Muscle layer of duodenum (tissue), 2 donors: ENCODE data around the gene ARL17B.
"Not testable (repeated sequence)": the region's sequence is repeated elsewhere in the genome, so short reads cannot be mapped to it uniquely, and the experiment has no call there.

ENCODE experiments used
- H3K27ac ChIP-seq: one replicate; pipeline ENCODE4 v1.7.0; 2013; ENCODE audit warnings: mild to moderate bottlenecking, low read length
- H3K27me3 ChIP-seq: one replicate; pipeline ENCODE4 v1.7.0; 2013; ENCODE audit warnings: low read depth, mild to moderate bottlenecking, control low read depth, low read length
- H3K36me3 ChIP-seq, 2 donors: one replicate each; pipeline ENCODE4 v1.7.0; 2013; ENCODE audit warnings: low read length in 2 of 2, control low read depth in 1 of 2, mild to moderate bottlenecking in 1 of 2; ENCODE audit not compliant: insufficient read depth in 2 of 2, control insufficient read depth in 1 of 2
- H3K4me1 ChIP-seq, 2 donors: one replicate each; pipeline ENCODE4 v1.7.0; 2013; ENCODE audit warnings: low read length in 2 of 2, mild to moderate bottlenecking in 2 of 2, control low read depth in 1 of 2, moderate library complexity in 1 of 2; ENCODE audit not compliant: insufficient read depth in 2 of 2, control insufficient read depth in 1 of 2
- H3K4me3 ChIP-seq, 2 donors: one replicate each; pipeline ENCODE4 v1.7.0; 2013; ENCODE audit warnings: low read length in 2 of 2, low read depth in 1 of 2, mild to moderate bottlenecking in 1 of 2
- H3K9me3 ChIP-seq, 2 donors: one replicate each; pipeline ENCODE4 v1.7.0; 2013; ENCODE audit warnings: low read length in 2 of 2, control low read depth in 1 of 2, mild to moderate bottlenecking in 1 of 2; ENCODE audit not compliant: control insufficient read depth in 1 of 2
- donor health status: healthy.

ARL17B gene

GRCh38 chr17:46372236-46373229 lies 11.0 kb upstream of the ARL17B start:
- H3K9me3 ChIP-seq, H3K4me3 ChIP-seq, H3K36me3 ChIP-seq: not testable (repeated sequence)

DNA sequence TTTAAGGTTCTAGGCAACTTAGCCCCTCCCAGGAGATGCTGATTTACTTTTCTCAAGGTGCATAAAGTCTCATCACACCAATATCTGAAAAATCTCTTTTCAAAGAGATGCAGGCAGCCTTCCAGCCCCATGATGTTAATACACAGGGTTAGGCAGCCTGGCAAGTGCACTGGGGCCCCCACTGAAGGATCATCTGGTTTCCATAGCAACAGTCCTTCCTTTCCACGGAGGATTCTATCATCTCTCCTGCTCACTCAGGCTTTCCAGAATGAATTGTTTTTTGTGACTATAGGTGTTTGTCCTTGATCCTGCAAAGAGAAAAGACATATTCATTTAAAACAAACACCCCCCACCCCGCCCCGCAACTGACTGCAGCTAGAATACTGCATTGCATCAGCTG lies 6.0 kb upstream of the ARL17B start:
- H3K27me3 ChIP-seq, H3K36me3 ChIP-seq, H3K9me3 ChIP-seq, H3K27ac ChIP-seq, H3K4me3 ChIP-seq, H3K4me1 ChIP-seq: not testable (repeated sequence)

More at GRCh38 chr17:46372236-46373229, 11.0 kb upstream of the ARL17B start:
- H3K27me3 ChIP-seq, H3K4me1 ChIP-seq, H3K27ac ChIP-seq: not testable (repeated sequence)

- peak overlapping the region in 1 of 2 donors; percentile 32 for H3K4me3 ChIP-seq
- not testable (repeated sequence) for H3K27me3 ChIP-seq, H3K9me3 ChIP-seq, H3K36me3 ChIP-seq, H3K27ac ChIP-seq, H3K4me1 ChIP-seq
Measured at GRCh38 chr17:46361145-46361735, 326 bp downstream of the ARL17B start.

DNA sequence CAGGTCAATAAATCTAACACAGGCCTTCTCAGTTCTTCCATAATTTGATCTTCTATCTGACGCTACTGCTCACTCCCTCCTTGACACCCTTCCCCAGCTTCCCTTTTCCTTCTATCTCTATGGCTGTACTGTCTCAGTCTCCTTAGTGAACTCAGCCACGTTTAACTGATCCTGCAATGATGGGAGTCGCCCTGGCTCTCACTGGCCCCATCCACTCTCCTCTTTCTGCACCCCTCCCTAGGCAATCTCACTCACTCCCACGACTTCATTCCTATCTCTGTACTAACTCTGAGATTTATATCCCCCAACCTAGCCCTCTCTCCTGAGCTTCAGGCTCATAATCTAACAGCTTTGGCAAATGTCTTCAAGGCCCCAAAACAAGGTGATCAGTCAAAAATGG lies 7.7 kb downstream of the ARL17B start:
- H3K36me3 ChIP-seq, H3K27me3 ChIP-seq, H3K4me3 ChIP-seq, H3K4me1 ChIP-seq, H3K27ac ChIP-seq, H3K9me3 ChIP-seq: not testable (repeated sequence)

DNA sequence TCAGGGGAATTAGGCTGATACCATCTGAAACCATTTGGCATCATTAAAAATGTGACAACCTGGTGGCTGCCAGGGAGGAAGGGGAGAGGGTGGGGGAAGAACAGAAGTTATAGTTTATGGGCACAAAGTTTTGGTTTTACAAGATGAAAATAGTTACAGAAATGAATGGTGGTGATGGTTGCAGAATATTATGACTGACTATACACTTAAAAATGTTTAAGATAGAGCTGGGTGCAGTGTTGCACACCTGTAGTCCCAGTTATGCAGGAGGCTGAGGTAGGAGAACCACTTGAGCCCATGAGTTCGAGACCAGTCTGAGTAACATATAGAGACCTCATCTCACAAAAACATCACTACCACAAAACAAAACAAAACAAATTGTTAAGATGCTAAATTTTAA lies 12.5 kb downstream of the ARL17B start:
- H3K27ac ChIP-seq, H3K36me3 ChIP-seq, H3K4me1 ChIP-seq, H3K27me3 ChIP-seq, H3K4me3 ChIP-seq, H3K9me3 ChIP-seq: not testable (repeated sequence)

GRCh38 chr17:46348345-46348744 lies 13.2 kb downstream of the ARL17B start:
- not testable (repeated sequence) for H3K4me3 ChIP-seq, H3K27ac ChIP-seq, H3K27me3 ChIP-seq, H3K36me3 ChIP-seq, H3K4me1 ChIP-seq, H3K9me3 ChIP-seq

GRCh38 chr17:46342131-46342530 lies 19.4 kb downstream of the ARL17B start:
- H3K9me3 ChIP-seq = not testable (repeated sequence)

DNA sequence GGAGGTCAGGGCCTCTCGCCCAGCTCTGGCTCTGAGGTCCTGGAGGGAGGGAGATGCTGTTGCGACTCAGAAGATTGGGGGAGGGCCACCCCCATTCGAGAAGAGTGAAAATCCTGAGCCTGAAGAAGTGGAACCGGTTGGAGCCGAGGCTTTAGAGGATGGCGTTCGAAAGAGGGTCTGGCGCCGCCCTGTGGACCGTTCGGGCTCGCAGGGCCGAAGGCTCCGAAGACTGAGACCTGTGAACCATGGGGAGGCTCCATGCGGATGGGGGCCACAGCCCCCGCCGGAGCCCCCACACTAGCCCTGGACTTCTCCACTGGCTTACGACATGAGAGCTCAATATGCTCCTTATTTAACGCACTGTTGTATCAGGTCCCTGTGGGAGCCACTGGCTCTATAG lies 20.3 kb downstream of the ARL17B start:
- not testable (repeated sequence) for H3K4me3 ChIP-seq, H3K4me1 ChIP-seq, H3K9me3 ChIP-seq, H3K27ac ChIP-seq, H3K36me3 ChIP-seq, H3K27me3 ChIP-seq

More at GRCh38 chr17:46342131-46342530, 19.4 kb downstream of the ARL17B start:
- H3K27ac ChIP-seq, H3K27me3 ChIP-seq, H3K4me1 ChIP-seq, H3K36me3 ChIP-seq, H3K4me3 ChIP-seq: not testable (repeated sequence)

DNA sequence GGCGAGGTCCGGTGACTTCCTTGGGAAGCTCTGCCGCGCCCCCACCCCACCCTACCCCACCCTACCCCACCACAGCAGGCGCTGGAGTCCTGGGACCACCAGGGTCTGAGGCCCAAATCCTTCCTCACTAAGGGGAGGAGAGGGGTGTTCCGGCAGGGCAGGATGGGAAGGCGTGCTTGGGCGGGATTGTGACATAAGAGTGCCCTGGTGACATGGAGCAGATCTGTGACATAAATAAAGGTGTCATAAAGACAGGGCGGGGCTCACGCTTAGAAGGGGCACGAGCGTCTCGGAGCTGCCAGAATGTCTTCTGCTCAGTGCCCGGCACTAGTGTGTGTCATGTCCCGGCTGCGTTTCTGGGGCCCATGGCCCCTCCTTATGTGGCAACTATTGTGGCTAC lies 66.7 kb downstream of the ARL17B start, which contains the start of gene LRRC37A:
LRRC37A (plus strand) TSS at position 301 of the 400 bp plus-strand sequence; CDS start at position 304, 3 bp downstream.
- not testable (repeated sequence) for H3K4me3 ChIP-seq, H3K36me3 ChIP-seq, H3K27me3 ChIP-seq, H3K9me3 ChIP-seq, H3K27ac ChIP-seq, H3K4me1 ChIP-seq

DNA sequence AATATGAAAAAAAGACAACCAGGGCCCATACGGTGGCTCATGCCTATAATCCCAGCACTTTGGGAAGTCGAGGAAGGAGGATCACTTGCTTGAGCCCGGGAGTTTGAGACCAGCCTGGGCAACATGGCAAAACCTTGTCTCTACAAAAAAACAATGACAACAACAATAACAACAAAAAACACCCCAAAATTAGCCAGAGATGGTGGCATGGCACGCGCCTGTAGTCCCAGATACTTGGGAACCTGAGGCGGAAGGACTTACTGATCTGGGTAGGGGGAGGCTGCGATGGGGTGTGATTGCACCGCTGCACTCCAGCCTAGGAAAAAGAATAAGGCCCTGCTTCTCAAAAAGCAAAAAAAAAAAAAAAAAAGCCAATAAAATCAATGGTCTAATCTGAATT lies 69.9 kb downstream of the ARL17B start:
- H3K9me3 ChIP-seq, H3K27ac ChIP-seq, H3K36me3 ChIP-seq, H3K27me3 ChIP-seq, H3K4me3 ChIP-seq, H3K4me1 ChIP-seq: not testable (repeated sequence)

DNA sequence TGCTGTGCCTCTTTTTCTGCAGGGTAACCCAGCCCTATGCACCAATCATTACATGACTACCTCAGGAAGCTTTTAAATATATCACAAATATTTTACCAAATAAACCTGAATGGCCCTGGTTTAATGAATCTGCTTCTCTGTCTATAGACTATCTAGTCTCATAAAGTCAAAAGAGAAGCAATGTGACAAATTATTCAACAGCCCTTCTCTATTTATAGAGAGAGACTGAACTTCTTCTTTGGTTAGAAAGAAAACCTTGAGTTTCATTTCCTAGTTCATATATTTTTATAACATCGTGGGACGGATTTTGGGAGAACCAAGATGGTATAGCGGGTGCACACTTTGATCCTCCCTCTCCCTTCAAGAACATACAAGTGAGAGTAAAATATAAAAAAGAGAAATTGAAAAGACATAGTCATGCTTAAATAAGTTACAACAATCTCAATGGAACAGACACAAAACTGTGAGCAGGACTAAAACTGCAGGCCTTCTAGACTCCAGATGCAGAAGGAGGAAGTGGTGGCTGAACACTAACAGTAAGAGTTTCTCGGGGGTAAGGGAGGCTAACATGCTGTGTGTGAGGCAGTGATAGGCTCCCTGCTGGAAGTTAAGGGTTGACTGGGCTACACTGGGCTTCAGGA lies 70.5 kb downstream of the ARL17B start:
- H3K36me3 ChIP-seq, H3K9me3 ChIP-seq, H3K27ac ChIP-seq, H3K4me3 ChIP-seq, H3K27me3 ChIP-seq, H3K4me1 ChIP-seq: not testable (repeated sequence)
